Stimulated activated CD8-positive, alpha-beta memory T cell treated with anti-CD3 and anti-CD28 coated beads, Interleukin-2, amount 100 ng/mL, for 1 hour (primary cell): Measurements from ENCODE around the gene NKX1-2.
"Not testable (repeated sequence)": the region's sequence is repeated elsewhere in the genome, so short reads cannot be mapped to it uniquely, and the experiment has no call there.

Source experiments
- DNase-seq, 2 donors: peaks; one replicate each; pipeline ENCODE4 v3.0.0-alpha.2; 2020; ENCODE audit warnings: low read depth in 2 of 2

NKX1-2 gene

DNA sequence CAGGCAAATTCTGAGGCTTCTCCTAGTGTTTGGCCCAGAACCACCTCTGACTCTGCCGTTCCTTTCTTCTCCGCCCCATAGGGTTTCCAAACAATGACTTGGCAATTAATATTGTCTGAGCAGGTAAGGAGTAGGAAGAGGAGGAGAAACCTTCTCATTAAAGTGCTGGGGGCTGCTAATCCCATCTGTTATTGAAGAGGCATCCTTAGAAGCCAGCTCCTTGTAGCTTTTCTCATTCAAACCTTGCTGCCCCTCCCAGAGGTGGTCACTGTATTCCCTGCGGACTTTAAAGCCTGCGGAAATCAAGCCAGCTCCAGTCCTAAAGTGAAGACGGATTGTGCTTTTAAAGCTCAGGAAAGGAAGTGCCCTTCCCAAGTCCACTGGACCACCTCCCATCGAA lies 1.4 kb upstream of the NKX1-2 start:
- DNase-seq: no peak

DNA sequence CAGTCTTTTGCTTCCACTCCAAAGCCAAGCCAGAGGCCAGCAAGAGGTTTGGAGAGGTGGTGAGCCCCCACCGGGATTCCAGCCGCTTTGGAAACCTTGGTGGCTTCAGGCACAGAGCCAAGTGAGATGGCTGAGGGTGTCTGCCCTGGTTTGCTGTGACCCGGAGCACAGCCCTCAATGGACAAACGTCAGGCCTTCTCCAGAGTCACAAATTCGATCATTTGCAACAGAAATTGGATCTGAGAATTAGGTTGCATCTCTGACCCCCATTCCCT lies 885 bp upstream of the NKX1-2 start:
- DNase-seq: no peak

DNA sequence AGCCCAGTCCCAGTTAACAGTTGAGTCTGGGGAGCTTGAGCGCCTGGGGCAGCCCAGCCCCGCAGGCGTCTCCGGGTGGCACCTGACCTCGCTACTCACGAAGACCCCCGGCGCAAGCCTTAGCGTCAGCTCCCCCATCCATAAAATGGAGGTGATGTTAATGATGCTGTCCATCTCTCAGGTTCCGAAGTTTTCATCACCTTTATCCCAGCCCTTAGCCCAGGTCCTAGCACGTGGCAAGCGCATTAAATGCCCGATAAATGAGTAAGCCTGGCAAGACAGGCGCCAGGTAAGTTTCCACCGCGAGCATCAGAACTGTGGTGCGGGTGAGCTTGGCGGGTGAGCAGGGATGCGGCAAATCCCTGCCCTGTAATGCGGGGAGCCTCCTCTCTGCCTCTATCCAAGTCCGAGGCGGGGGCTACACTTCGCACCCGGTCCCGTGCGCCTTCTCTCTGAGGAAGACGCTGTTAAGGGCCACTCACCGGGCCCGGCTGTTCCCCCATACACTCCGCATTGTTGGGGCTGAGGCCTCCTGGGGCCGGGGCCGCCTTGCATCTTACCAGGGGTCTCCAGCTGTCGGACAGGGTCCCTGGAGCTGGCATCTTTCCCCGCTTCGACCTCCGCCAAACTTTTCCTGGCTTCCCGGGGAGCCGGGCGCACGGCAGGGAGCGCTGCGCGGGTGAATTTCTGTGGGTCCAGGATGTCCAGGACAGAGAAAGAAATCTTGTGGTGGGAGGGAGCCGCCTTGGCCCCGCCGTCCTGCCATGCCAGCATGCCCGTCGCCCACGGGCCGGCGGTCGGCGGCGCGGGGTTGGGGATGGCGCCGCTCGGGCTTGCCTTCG lies 444 bp downstream of the NKX1-2 start:
- DNase-seq: no peak

GRCh38 chr10:124448696-124449169 lies 1.1 kb downstream of the NKX1-2 start:
- no peak for DNase-seq

GRCh38 chr10:124447751-124448466 lies 1.9 kb downstream of the NKX1-2 start:
- DNase-seq: no peak

GRCh38 chr10:124446830-124447750 lies 2.7 kb downstream of the NKX1-2 start:
- DNase-seq: no peak

GRCh38 chr10:124441694-124442093 lies 8.1 kb downstream of the NKX1-2 start:
- DNase-seq: not testable (repeated sequence)

DNA sequence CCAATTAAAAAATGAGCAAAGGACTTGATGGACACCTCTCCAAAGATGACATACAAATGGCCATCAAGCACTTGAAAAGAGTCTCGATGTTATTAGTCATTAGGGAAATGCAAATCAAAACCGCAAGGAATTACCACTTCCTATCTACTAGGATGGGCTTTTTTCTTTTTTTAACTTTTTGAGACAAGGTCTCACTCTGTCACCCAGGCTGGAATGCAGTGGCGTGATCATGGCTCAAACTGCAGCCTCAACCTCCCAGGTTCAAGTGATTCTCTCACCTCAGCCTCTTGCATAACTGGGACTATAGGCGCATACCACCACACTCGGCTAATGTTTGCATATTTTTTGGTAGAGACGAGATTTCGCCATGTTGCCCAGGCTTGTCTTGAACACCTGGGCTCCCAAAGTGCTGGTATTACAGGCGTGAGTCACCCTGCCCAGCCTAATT lies 13.6 kb downstream of the NKX1-2 start:
- DNase-seq: no peak

GRCh38 chr10:124435683-124436082 lies 14.2 kb downstream of the NKX1-2 start:
- not testable (repeated sequence) for DNase-seq

- no peak for DNase-seq
Measured at GRCh38 chr10:124433461-124433860, 16.4 kb downstream of the NKX1-2 start.

- no peak for DNase-seq
Measured at GRCh38 chr10:124430077-124430476, 19.8 kb downstream of the NKX1-2 start.

DNA sequence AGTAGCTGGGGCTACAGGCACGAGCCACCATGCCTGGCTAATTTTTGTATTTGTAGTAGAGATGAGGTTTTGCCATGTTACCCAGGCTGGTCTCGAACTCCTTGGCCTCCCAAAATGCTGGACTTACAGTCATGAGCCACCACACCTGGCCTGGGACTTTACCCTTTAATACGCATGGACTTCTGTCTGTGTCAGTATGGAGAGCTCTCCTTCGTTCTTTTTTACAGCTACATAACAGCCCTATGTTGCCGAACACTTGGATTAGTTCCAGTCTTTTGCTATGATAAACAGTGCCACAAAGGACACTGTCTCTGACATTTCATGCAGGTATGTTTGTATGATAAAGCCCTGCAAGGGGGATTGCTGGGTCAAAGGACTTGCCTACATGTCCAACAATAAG lies 20.3 kb downstream of the NKX1-2 start:
- no peak for DNase-seq

DNA sequence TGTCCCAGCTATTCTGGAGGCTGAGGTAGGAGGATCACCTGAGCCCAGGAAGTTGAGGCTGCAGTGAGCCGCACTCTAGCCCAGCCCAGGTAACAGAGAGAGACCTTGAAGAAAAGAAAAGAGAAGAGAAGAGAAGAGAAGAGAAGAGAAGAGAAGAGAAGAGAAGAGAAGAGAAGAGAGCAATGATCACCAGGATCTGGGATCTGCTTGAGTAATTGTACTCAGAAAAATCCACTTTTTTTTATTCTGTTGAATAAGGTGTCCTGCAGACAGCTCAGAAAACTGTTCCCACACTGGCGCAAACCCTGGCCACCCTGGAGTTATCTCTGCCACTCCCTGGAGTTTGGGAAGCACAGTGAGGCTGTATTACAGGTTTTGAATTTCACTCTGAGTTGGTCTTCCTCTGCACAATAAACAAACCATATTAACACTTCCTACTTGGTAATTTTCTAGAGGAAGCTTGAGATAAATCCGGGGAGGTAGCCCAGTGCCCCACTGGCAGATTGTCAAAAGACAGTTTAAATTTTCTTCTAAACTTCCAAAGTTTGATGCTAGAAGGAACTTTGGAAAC lies 21.5 kb downstream of the NKX1-2 start:
- no peak for DNase-seq

GRCh38 chr10:124425227-124425962 lies 24.4 kb downstream of the NKX1-2 start:
- DNase-seq: no peak

DNA sequence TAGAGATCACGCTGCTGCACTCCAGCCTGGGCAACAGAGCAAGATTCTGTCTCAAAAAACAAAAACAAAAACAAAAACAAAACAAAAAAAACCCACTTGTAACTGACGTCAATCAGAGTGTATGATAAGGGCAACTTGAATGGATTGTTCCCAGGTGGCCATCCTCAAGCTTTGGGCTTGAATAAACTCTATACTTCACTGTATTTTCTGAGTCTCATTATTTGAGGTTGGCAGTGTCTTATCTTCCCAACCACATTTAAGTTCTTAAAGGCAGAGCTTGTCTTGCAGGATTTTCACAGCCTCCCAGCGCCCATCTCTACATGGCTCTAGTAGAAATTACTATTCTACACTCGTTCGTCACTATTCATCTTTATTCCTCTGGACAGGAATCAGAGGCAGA lies 26.0 kb downstream of the NKX1-2 start:
- DNase-seq: no peak

GRCh38 chr10:124422742-124423141 lies 27.1 kb downstream of the NKX1-2 start:
- no peak for DNase-seq

- DNase-seq: no peak
Measured at GRCh38 chr10:124420254-124420653, 29.6 kb downstream of the NKX1-2 start.

DNA sequence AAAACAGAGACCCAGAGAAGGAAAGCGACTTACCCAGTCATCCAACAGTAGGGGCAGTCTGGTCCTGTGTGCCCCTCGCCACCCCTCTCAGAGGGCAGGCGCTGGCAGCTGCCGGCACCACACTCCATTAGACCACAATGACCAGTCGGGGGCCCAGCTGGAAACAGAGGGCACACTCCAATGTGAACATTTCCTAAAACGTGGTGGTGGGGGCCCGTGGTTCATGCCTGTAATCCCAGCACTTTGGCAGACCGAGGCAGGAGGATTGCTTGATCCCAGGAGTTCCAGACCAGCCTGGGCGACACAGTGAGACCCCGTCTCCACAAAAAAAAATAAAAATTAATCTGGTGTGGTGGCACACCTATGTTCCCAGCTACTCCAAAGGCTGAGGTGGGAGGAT lies 30.2 kb downstream of the NKX1-2 start:
- DNase-seq: no peak

- DNase-seq: peak; percentile 91 to 94
Measured at GRCh38 chr10:124418726-124419501, 30.9 kb downstream of the NKX1-2 start, which contains the start of gene OAT. Gene OAT (minus strand): TSS chr10:124418923. CDS start chr10:124412171, 6,752 bp downstream.
